Calu3 (cell line): ENCODE measurements around the gene C1orf53. TPM values are rescaled to one million over a fixed set of nuclear protein-coding genes. Genes with fewer than 3 reads are reported as not detected.

ENCODE experiments used
- BruUV-seq: library from RNA; stranded (reverse); fragments of 400-500 nt; replicated peaks from 2 replicates; lab custom pipeline; 2021; lab: Mats Ljungman, UMichigan
- CTCF ChIA-PET: fragments of 300-600 bp; sonication (Branson Sonifier 250); formaldehyde crosslinking; loops from one replicate; lab custom pipeline; 2022; ENCODE audit warnings: antibody characterized with exemption; lab: Charles Lee
- DNase-seq: peaks from one replicate; pipeline ENCODE4 v3.0.0; 2022
- H3K27ac Mint-ChIP-seq: one replicate; pipeline ENCODE4 v1.8.0; 2022; ENCODE audit warnings: mixed read lengths; ENCODE audit not compliant: unreplicated experiment
- H3K27me3 Mint-ChIP-seq: one replicate; pipeline ENCODE4 v1.8.0; 2022; ENCODE audit warnings: mixed read lengths; ENCODE audit not compliant: unreplicated experiment
- H3K36me3 Mint-ChIP-seq: one replicate; pipeline ENCODE4 v1.8.0; 2022; ENCODE audit warnings: mild to moderate bottlenecking, moderate library complexity, mixed read lengths; ENCODE audit not compliant: insufficient read depth, unreplicated experiment
- H3K4me1 Mint-ChIP-seq: one replicate; pipeline ENCODE4 v1.8.0; 2022; ENCODE audit warnings: mild to moderate bottlenecking, low read depth, mixed read lengths; ENCODE audit not compliant: unreplicated experiment
- H3K4me3 Mint-ChIP-seq: one replicate; pipeline ENCODE4 v1.8.0; 2022; ENCODE audit warnings: mild to moderate bottlenecking, low read depth, moderate library complexity, mixed read lengths; ENCODE audit not compliant: unreplicated experiment
- H3K9me3 Mint-ChIP-seq: one replicate; pipeline ENCODE4 v1.8.0; 2022; ENCODE audit warnings: low read depth, mixed read lengths; ENCODE audit not compliant: unreplicated experiment
- CTCF ChIP-seq: fragments of 200-600 bp; IDR thresholded peaks from one replicate; pipeline ENCODE4 v1.8.0; 2022; ENCODE audit warnings: antibody characterized with exemption; ENCODE audit not compliant: unreplicated experiment
- intact Hi-C: fragments of 100-400 bp; cut with micrococcal nuclease; formaldehyde crosslinking; loops from one replicate; pipeline ENCODE4 v1.10.0; 2022; ENCODE audit not compliant: unreplicated experiment
- total RNA-seq: library from RNA; stranded (reverse); gene quantifications from 2 replicates; pipeline ENCODE4 v1.2.3, GENCODE V29; 2022

Gene C1orf53
- total RNA-seq, 1 experiment from 2014 or later = 11.2 TPM

- no peak overlapping the region for H3K27ac Mint-ChIP-seq
- no peaks in the 10 kb centered on the region for H3K9me3 Mint-ChIP-seq
- no peak for TF ChIP-seq CTCF
- no peak overlapping the region for H3K4me3 Mint-ChIP-seq
- CTCF ChIA-PET = no interaction called here
- H3K27me3 Mint-ChIP-seq = peaks cover 8% of the 10 kb centered on the region
- BruUV-seq = no TSS peak
- DNase-seq = no peak
- intact Hi-C loops = loop anchor here (5.0 to 10.0 kb wide), 3 partner anchors 164 to 234 kb away; partner anchors contain the start of gene NEK7
- H3K4me1 Mint-ChIP-seq = peaks cover 36% of the 10 kb centered on the region
- peaks cover 22% of the 10 kb centered on the region for H3K36me3 Mint-ChIP-seq
Measured at GRCh38 chr1:197920414-197921117, 18.1 kb downstream of the C1orf53 start.

- Mint-ChIP-seq H3K4me1 (peaks cover 37% of the 10 kb centered on the region), H3K27me3 (peaks cover 8% of the 10 kb centered on the region), H3K9me3 (no peaks in the 10 kb centered on the region), H3K4me3 (no peak overlapping the region), H3K27ac (no peak overlapping the region), H3K36me3 (peaks cover 13% of the 10 kb centered on the region)
- BruUV-seq = no TSS peak
- no peak for TF ChIP-seq CTCF
- intact Hi-C loops = loop anchor here (5.0 to 10.0 kb wide), 3 partner anchors 163 to 233 kb away; partner anchors contain the start of gene NEK7
- DNase-seq = no peak
- CTCF ChIA-PET = no interaction called here
Measured at GRCh38 chr1:197921235-197922069, 19.0 kb downstream of the C1orf53 start.

- peaks cover 8% of the 10 kb centered on the region for H3K27me3 Mint-ChIP-seq
- peaks cover 37% of the 10 kb centered on the region for H3K4me1 Mint-ChIP-seq
- TF ChIP-seq CTCF = no peak
- no TSS peak for BruUV-seq
- peaks cover 11% of the 10 kb centered on the region for H3K36me3 Mint-ChIP-seq
- no peaks in the 10 kb centered on the region for H3K9me3 Mint-ChIP-seq
- no peak for DNase-seq
- no peak overlapping the region for H3K27ac Mint-ChIP-seq
- CTCF ChIA-PET = no interaction called here
- no peak overlapping the region for H3K4me3 Mint-ChIP-seq
- intact Hi-C loops = loop anchor here (5.0 to 10.0 kb wide), 3 partner anchors 163 to 233 kb away; partner anchors contain the start of gene NEK7
Measured at GRCh38 chr1:197922070-197922390, 19.6 kb downstream of the C1orf53 start.

- CTCF ChIA-PET = no interaction called here
- intact Hi-C loops = loop anchor here (5.0 to 10.0 kb wide), 3 partner anchors 162 to 232 kb away; partner anchors contain the start of gene NEK7
- Mint-ChIP-seq H3K27ac (no peak overlapping the region), H3K9me3 (no peaks in the 10 kb centered on the region), H3K4me1 (peaks cover 39% of the 10 kb centered on the region), H3K27me3 (peaks cover 1% of the 10 kb centered on the region), H3K36me3 (peaks cover 10% of the 10 kb centered on the region), H3K4me3 (no peak overlapping the region)
- no peak for TF ChIP-seq CTCF
- no TSS peak for BruUV-seq
- no peak for DNase-seq
Measured at GRCh38 chr1:197923038-197923437, 20.6 kb downstream of the C1orf53 start.
